ENCODE results near the gene POLN.

Gene POLN

GRCh38 chr4:2126309-2127043, 115.4 kb downstream of the POLN start:
- no peak for DNase-seq (ENCODE audit: low read depth in 4 of 4, low spot score in 1 of 4)

- DNase-seq (ENCODE audit: low read depth in 4 of 4, low spot score in 1 of 4): no peak
These were observed 116.1 kb downstream of the POLN start for GRCh38 chr4:2125831-2126230.

GRCh38 chr4:2125023-2125422, 116.9 kb downstream of the POLN start:
- no peak for DNase-seq (ENCODE audit: low read depth in 4 of 4, low spot score in 1 of 4)

GRCh38 chr4:2116687-2117400, 125.1 kb downstream of the POLN start:
- DNase-seq (ENCODE audit: low read depth in 4 of 4, low spot score in 1 of 4): no peak

- no peak for DNase-seq (ENCODE audit: low read depth in 4 of 4, low spot score in 1 of 4)
These were observed 136.4 kb downstream of the POLN start for GRCh38 chr4:2105559-2105958.

- no peak for DNase-seq (ENCODE audit: low read depth in 4 of 4, low spot score in 1 of 4)
These were observed 137.2 kb downstream of the POLN start for GRCh38 chr4:2104556-2105345.

- no peak for DNase-seq (ENCODE audit: low read depth in 4 of 4, low spot score in 1 of 4)
These were observed 137.9 kb downstream of the POLN start for GRCh38 chr4:2103843-2104547.

GRCh38 chr4:2103127-2103842, 138.6 kb downstream of the POLN start:
- no peak for DNase-seq (ENCODE audit: low read depth in 4 of 4, low spot score in 1 of 4)

- DNase-seq (ENCODE audit: low read depth in 4 of 4, low spot score in 1 of 4): no peak
These were observed 139.7 kb downstream of the POLN start for GRCh38 chr4:2102045-2102883.

- DNase-seq (ENCODE audit: low read depth in 4 of 4, low spot score in 1 of 4): no peak
These were observed 140.4 kb downstream of the POLN start for GRCh38 chr4:2101346-2102044.

GRCh38 chr4:2096073-2096609, 145.8 kb downstream of the POLN start:
- no peak for DNase-seq (ENCODE audit: low read depth in 4 of 4, low spot score in 1 of 4)

- no peak for DNase-seq (ENCODE audit: low read depth in 4 of 4, low spot score in 1 of 4)
These were observed 146.5 kb downstream of the POLN start for GRCh38 chr4:2095236-2096072.

- DNase-seq (ENCODE audit: low read depth in 4 of 4, low spot score in 1 of 4): no peak
These were observed 147.4 kb downstream of the POLN start for GRCh38 chr4:2094545-2094944.

- no peak for DNase-seq (ENCODE audit: low read depth in 4 of 4, low spot score in 1 of 4)
These were observed 148.7 kb downstream of the POLN start for GRCh38 chr4:2093265-2093664.

- DNase-seq (ENCODE audit: low read depth in 4 of 4, low spot score in 1 of 4): no peak
These were observed 149.3 kb downstream of the POLN start for GRCh38 chr4:2092669-2093053.

- no peak for DNase-seq (ENCODE audit: low read depth in 4 of 4, low spot score in 1 of 4)
These were observed 149.8 kb downstream of the POLN start for GRCh38 chr4:2091990-2092668.

GRCh38 chr4:2090642-2091041, 151.3 kb downstream of the POLN start:
- DNase-seq (ENCODE audit: low read depth in 4 of 4, low spot score in 1 of 4): no peak

Data from stimulated activated CD4-positive, alpha-beta T cell treated with anti-CD3 and anti-CD28 coated beads, Interleukin-1b, Interleukin-23, amount 100 ng/mL, for 24 hours (primary cell).